HS-5 (cell line): ENCODE measurements around the gene PPP2R5D.
"Not testable (repeated sequence)": the region's sequence is repeated elsewhere in the genome, so short reads cannot be mapped to it uniquely, and the experiment has no call there.

Experiments
- DNase-seq: peaks from one replicate; pipeline ENCODE4 v3.0.0-alpha.2; 2012; ENCODE audit warnings: low read depth

PPP2R5D gene

DNA sequence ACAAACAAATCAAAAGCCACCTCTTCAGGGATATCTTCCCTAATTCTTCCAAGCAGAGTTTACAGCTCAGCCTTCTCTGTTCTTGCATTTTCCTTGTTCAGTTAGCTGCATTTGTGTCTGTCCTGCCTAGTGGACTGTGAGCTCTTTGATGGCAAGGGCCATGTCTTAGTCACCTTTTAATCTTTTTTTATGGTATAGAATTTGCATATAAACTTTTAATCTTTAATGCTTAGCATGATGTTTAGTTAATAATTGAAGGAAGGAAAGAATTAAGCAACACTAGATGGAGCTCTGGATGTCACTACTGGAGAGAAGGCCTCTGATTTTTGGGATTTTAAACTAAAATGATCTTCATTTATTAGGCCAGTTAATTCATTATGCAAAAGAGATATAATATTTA, 12.1 kb downstream of the PPP2R5D start:
- no peak for DNase-seq

DNA sequence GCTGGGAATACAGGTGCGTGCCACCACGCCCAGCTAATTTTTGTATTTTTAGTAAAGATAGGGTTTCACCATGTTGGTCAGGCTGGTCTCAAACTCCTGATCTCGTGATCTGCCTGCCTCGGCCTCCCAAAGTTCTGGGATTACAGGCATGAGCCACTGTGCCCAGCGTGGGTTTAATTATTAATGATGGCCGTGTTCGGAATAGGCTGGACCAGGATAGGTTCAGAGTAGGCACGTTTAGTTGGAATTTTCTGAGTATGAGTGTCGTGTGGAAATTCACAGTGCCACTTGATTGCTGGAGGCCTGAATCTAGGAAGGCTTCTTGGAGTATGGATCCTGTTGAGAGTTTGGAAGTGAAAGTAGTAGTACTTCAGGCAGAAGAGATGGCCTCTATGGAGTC, 13.8 kb downstream of the PPP2R5D start:
- DNase-seq: not testable (repeated sequence)

DNA sequence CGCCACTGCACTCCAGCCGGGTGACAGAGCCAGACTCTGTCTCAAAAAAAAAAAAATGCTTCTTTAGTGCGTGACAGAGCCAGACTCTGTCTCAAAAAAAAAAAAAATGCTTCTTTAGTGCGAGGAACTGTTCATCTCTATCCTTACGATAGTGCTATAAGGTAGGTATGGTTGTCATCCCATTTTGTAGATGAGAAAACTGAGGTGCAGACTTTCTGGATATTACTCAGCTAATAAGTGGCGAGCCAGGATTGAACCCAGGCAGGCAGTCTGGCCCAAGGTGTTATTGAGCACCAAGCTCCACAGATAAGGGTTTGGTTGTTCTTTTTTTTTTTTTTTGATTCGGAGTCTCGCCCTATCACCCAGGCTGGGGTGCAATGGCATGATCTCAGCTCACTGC, 17.5 kb downstream of the PPP2R5D start:
- no peak for DNase-seq

DNA sequence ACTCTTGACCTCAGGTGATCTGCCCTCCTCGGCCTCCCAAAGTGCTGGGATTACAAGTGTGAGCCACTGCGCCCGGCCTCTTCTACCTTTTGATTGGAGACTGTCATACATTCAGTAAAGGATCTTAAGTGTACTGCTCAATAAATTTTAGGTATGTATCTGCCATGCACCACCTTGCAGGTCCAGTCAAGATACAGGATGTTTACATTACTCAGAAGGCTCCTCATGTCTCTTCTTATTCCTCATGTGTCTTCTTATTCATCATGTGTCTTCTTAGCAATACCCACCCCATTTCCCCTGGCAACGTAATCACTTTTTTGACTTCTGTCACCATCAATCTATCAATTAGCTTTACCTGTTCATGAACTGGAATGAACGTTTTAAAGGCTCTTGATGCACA, 21.5 kb downstream of the PPP2R5D start:
- DNase-seq: no peak

DNA sequence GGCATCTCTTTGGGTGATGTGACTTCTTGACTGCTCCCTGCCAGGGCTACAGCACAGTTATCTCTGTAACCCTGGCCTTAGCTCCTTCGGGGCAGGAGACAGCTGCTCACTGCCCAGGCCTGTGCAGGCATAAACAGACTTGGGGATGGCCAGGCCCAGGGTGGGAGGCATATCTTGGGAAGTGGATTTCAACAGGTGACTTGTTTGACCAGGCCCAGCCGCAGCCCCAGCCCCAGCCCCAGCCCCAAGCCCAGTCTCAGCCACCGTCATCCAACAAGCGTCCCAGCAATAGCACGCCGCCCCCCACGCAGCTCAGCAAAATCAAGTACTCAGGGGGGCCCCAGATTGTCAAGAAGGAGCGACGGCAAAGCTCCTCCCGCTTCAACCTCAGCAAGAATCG, 21.9 kb downstream of the PPP2R5D start:
- no peak for DNase-seq

DNA sequence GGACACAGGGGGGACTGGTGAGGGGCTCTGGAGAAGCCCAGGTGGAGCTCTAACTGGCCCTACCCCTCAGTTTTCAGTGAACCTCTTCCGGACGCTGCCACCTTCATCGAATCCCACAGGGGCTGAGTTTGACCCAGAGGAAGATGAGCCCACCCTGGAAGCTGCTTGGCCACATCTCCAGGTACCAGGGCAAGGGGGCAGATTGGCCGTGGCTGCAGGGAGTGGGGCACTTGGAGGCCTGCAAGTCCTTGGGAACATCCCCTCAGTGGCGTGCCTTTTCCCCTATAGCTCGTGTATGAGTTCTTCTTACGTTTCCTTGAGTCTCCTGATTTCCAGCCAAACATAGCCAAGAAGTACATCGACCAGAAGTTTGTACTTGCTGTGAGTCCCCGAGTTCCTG, 22.8 kb downstream of the PPP2R5D start:
- DNase-seq: no peak

DNA sequence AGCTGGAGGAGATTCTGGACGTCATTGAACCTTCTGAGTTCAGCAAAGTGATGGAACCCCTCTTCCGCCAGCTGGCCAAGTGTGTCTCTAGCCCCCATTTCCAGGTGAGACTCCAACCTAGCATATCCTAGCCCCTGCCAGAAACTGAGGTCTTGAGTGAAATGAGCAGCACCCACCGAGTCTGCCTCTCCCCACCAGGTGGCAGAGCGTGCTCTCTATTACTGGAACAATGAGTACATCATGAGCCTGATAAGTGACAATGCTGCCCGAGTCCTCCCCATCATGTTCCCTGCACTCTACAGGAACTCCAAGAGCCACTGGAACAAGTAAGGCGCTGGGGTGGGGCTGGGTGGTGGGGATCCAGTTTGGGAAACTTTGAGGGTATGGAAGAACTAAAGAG, 24.8 kb downstream of the PPP2R5D start:
- DNase-seq: no peak

DNA sequence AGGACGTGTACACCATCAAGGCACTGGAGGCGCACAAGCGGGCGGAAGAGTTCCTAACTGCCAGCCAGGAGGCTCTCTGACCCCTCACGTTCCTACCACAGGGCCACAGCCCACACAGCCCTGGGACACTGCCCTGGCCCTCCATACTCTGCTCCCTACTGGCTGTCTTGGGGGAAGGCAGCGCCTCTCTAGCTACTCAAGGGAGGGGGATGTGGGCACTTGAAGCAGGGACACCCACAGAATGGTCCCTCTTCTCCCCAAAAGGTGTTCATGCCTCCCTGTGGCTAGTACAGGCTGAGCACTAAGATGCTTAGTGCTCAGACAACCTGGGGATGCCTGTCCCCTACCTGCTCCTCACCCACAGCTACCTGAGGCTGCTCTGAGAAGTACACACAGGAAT, 26.8 kb downstream of the PPP2R5D start:
- no peak for DNase-seq

DNA sequence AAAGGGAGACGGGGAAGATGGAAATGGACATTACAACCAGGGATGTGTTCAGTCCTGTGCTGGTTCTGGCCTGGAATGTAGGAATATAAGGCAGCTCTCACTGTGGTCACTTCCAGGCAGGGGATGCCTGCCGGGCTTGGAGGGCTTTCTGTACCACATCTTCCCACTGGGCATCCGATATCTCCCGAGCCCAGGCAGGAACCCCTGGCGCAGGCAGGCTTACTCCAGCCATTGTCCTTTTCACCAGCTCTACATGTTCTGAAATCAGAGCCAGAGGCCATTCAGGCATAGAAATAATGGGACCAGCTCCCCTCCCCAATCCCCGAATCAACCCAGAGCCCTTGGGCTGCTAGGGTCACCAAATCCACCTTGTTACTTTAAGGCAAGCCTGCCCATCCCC, 28.0 kb downstream of the PPP2R5D start:
- no peak for DNase-seq

DNA sequence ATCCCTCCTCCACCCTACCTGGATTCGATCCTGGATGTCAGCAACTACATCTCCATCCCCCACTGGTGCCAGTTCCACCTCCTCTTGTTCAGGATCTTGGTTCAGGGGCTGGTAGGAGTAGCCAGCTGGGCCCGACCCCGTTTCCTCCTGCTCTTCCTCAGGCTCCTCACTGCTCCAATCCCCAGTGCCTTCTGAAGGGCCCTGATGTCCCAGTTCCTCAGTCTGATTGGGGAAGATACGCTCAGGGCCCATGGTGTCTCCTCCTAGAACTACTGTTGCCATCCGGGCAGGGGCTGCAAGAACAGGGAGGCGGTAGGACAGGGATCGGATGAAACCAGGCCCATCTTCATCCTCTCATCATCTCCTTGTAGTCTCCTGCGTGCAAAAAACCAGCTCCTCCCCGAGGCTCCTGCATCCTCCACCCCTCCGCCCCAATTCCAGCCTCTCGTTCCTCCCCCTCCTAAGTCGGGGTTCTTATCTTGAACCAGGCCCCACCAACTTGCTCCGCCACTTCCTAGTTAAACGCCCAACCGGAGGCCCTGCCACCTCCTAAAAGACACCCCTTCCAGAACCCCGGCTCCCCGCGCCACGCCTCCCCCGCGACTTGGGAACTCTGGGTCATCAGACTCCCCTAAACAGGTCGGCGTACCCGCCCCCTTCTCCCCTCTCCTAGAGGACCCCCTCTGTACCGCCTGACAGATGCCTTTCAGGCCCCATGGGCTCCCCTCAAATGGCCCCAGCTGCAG, 28.9 kb downstream of the PPP2R5D start:
- DNase-seq: peak; percentile 8

DNA sequence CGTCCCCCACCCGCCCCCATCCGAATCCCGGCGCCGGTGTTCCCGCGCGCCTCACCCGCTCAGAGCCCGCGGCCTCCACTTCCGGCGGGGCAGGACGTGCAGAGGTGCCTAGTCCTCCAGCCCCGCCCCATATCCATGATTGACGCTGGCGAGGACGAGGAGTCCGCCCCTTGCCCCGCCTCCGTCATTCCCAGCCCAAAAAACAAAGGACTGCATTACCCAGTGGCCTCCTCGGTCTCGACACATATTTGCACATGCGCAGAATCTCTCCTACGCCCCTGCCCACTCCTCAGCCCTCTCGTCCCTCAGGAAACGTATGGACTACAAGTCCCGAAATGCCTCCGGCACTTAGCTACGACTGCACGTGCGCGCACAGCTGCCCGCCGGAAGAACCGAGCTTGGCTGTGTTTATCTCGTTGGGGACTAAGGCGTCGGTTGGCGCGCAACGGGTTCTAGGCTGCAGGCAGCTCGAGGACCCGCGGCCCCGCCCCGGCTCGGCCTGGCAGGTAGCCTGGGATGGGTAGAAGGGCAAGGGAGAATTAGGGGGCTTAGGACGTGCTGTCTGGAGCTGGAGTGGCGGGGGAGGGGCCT, 29.6 kb downstream of the PPP2R5D start, which contains the start of the genes KLHDC3 and MEA1:
Gene KLHDC3, plus strand, starts transcription at position 407 of the 591 bp plus-strand sequence. CDS start 2,944 bp downstream, outside the sequence.
Gene MEA1, minus strand, starts transcription at position 104 of the 591 bp plus-strand sequence. CDS start 133 bp downstream, outside the sequence.
- peak; percentile 98 for DNase-seq

DNA sequence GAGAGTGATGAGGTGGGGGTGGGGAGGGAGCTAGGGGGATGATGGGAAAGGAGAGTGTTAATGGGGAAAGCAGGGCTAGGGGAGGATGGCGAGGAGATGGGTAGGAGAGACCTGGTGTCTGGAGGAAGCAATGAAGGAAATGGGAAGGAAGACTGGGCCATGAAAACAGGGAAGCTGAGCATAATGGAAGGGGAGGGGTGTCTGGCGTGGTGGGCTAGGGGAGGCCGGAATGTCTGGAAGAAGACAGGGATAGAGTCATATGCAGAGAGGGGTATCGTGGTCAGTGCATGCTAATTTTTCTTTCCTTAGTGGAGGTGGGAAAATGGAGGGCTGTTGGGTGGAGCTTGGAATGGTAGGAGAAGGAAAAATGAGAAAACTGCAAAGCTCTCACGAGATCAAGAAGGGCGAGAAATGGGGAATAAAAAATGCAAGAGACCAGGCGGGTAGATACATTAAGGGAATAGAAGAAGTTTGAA, 30.1 kb downstream of the PPP2R5D start:
- no peak for DNase-seq

DNA sequence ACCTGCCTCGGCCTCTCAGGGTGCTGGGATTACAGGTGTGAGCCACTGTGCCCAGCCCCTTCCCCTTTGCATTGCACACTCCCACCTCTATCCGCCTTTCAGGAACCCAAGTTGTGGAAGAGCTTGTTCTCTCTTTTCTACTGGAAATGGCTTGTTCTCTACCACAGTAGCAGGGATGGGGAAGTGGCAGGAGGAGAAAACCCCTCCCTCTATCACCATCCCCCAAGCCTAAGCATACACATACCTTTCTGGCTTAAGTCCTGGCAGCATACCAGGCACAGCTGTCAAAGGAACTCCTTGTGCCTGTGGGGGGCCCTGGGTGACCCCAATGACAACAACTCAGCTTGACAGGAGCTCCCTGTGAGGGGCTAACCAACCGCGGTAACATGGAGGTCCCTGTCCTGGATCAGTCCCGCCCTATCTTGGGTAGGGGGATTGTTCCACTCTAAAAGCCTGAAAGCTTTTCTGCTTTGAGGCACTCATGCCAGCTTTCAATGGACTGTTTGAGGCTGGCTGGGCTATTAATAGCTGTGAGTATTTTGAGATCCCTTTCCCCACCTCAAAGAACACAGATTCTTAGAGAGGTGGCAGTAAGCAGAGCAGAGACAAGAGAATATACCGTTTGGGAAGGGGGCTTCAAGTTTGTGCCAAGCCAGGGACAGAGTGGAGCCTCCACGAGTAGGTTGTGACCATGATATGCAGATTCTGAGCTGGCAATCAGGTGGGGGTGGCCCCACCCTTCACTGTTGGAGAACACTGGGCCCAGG, 32.0 kb downstream of the PPP2R5D start:
- DNase-seq: no peak

DNA sequence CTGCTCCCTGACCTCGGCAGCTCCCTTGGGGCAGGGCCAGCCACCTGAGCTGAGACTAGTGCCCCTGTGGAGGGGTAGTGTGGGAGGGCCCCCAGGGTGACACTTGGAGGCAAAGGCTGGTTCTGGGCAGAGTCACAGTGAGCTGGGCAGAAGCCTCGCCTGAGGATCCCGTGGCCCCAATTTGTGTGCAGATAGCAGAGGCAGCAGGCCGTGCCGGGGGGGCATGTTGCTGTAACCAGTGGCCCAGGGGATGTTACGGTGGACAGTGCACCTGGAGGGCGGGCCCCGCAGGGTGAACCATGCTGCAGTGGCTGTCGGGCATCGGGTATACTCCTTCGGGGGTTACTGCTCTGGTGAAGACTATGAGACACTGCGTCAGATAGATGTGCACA, 32.6 kb downstream of the PPP2R5D start:
- DNase-seq: no peak

DNA sequence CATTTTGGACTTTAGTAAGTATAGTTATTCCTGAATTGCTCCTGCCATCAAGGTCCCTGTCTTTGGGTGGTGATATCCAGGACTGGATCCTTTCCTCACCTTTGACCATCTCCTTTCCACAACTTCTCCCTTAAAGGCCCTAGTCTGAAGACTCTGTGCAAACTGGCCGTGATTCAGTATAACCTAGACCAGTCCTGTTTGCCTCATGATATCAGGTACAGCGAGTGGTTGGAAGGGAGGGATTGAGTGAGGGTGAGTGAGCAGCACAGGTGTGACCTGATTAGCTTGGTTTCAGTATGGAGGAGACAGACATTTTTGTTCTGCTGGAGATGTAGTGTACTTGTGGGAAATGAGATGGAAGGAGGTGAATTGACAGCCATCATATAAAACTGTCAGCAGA, 34.8 kb downstream of the PPP2R5D start:
- DNase-seq: no peak

DNA sequence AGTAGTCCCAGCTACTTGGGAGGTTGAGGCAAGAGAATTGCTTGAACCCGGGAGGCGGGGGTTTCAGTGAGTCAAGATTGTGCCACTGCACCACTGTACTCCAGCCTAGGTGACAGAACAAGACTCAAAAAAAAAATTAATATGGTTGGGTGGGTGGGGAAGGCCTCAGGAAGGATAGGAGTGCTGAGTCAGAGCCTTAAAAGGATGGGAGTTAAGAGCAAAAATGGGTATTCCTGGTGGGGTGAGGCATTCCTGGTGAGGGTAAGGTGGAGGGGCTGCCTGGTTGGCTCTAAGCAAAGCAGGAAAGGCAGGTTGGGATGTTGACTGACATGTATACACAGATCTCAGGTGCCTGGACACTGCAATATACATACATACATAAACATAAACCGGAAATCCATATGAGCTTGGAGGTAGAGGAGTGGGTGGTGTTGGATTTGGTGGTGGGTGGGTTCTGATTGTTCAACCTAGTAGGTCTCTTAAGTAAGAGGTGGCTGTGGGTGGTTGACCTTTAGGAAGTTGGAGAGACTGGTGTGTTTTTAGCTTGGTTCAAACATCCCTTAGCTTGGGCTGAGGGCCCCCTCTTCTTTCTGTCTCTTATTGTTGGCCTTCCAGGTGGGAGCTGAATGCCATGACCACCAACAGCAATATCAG, 35.8 kb downstream of the PPP2R5D start:
- DNase-seq: no peak

DNA sequence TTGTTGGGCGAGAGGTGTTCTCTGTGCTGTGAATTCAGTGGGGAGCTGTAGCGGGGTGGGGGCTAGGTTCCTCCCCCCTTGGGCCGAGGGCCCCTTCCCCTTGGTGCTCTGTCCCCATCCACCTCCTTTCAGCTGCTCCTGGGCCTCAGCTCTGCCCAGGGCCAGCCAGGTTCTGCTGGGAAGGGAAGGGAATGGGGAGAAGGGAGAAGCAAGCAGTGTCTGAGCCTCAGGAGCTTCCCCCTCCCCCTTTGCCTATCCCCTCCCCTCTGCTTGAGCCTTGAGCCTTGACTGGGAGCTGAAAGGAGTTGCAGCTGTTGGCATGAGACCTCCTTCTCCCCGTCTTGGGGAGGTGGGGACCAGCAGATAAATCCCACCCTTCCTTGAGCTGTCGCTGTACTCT, 36.5 kb downstream of the PPP2R5D start:
- DNase-seq: no peak

DNA sequence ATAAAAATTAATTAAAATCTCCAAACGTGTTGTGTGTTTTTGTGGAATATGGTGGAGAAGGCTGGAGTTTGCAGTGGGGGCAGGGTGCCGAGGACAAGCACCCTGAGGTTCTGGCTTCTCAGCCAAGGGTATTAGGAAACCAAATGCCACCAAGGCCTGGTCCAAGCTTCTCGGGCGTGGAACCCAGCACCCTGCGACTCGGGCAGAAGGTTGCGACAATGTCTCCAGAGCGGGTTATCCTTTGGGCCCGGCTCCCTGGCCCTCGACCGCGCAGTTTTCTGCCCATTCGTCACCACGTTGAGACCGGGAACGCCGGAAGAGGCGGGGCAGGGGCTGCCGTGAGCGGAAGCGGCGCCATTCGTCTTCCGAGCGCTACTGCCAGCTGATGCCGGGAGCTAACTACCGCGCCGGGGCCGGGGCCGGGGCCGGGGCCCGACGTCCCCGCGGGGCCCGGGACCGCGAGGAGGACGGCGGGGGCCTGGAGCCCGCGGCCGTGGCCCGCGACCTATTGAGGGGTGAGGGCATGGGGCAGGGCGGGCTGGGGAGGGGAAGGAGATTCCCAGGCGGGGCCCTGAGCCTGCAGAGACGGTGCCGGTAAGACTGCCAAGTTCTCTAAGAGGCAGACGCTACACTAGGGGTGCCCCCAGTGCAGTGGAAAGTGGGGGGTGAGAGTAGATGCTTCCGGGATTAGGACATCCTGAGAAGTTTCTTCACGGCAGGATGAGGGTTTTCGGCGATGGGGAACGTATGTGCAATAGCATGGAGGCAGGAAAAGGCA, 37.1 kb downstream of the PPP2R5D start, which contains the start of gene RRP36:
Gene RRP36, plus strand, starts transcription at position 354 of the 778 bp plus-strand sequence. Its CDS starts 32 bp downstream, at position 386.
- peak; percentile 30 for DNase-seq

DNA sequence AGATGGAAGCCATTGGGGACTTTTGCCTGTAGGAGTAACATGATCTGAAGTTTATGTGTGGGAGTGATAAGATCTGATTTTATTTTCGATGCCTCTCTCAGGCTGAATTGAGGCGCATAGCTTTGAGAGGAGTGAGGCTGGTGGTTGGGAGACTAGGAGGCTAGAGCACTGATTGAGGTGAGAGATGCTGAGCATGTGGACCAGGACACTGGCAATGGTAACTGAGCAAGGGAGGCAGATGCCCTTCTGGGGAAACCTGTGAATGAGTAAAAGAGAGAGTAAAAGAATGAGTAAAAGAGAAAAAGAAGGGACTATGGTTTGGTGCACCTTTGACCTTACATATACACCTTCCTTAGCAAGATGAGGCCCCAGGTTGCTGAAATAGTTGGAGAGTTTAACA, 40.1 kb downstream of the PPP2R5D start:
- DNase-seq: no peak

DNA sequence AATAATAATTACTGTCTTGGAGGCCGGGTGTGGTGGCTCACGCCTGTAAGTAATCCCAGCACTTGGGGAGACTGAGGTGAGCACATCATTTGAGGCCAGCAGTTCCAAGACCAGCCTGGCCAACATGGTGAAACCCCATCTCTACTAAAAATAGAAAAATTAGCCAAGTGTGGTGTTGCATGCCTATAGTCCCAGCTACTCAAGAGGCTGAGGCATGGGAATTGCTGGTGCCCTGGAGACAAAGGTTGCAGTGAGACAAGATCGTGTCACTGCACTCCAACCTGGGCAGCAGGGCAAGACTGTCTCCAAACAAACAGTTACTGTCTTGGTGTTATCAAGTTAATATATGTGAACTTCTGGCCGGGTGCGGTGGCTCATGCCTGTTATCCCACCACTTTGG, 42.0 kb downstream of the PPP2R5D start:
- DNase-seq: no peak

DNA sequence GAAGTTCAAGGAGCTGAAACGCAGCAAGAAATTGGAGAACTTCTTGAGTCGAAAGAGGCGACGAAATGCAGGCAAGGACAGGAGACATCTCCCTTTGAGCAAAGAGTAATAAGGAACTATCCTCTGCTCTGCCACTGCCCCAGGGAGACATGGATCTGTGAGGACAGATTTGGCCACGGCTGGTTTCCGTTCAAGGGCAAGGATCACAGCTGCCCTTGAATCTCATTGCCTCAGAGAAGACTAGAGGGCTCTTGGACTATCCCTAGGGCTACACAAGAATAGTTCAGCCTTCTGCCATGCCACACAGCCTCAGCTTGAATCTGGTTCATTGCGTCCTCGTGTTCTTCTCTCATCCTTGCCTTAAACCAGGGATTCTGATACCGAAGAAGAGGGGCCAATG, 44.8 kb downstream of the PPP2R5D start:
- no peak for DNase-seq
